HG02938 (cell line): ENCODE measurements around the gene ZNF385A.

Experiments used
- ATAC-seq: cut with Tn5 transposase; IDR thresholded peaks from one replicate; pipeline ENCODE4 v1.9.1; 2021; ENCODE audit warnings: mild to moderate bottlenecking, moderate library complexity; ENCODE audit not compliant: unreplicated experiment

Gene ZNF385A

GRCh38 chr12:54416687-54417603 lies 32.4 kb upstream of the ZNF385A start:
- ATAC-seq = no peak

- no peak for ATAC-seq
Observed at GRCh38 chr12:54415221-54415929, 30.8 kb upstream of the ZNF385A start.

DNA sequence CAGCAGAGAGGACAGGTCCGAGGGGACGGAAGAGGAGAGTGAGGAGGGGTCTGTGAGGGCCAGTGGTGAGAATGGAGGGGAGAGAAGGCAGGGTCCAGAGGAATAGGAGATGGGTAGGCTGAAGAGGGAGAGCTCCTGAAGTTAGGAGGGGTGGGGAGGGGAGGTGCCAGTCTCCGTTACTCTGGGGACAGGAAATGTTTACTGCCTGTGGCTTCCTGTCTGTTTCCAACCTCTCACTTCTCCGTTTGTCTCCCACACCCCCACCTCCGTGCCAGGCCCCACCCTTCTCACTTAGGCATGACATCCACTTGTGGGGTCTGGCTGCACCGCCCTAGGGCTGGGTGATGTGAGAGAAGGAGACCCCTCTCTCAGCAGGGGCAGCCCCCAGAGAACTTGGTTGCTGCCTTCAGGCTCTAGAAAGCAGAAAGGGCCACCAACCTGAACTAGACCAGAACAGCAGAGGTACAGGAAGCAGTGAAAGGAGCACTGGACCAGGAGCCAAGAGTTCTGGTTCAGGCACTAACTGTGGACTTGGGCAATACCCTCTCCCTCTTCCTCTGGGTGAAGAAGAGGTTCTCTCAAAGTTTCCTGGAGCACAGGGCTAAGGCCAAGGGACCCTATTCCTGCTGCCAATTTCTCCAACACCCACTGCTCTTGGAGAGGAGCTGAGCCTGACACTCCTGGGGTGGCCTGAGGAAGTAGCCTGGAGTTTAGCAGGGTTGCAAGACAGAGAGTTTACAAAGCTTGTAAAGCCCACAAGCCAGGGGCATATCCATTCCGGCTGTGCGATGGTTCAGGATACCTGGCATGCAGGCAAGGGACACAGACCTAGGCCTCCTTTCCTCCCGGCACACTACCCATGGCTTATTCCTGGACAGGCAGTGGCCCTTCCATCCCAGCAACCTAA lies 29.0 kb upstream of the ZNF385A start:
- ATAC-seq = no peak

DNA sequence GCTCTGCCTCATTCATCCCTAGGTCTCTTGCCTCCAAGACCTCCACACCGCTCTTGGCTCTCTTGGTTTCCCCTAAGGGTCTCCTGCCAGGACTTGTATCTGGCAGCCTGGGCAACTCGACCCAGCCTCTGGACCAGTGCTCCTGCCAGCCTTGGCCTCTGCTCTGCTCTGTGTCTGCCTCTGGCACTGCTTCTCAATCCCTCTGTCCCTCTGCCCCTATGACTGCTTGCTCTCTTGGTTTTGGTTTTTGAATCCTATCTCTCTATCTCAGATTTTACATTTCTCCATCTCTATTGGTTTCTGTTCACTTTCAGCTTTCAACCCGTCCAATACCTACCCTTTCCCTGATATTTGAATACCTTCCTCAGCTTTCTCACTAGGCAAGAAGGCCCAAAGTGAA lies 28.3 kb upstream of the ZNF385A start:
- ATAC-seq = no peak

DNA sequence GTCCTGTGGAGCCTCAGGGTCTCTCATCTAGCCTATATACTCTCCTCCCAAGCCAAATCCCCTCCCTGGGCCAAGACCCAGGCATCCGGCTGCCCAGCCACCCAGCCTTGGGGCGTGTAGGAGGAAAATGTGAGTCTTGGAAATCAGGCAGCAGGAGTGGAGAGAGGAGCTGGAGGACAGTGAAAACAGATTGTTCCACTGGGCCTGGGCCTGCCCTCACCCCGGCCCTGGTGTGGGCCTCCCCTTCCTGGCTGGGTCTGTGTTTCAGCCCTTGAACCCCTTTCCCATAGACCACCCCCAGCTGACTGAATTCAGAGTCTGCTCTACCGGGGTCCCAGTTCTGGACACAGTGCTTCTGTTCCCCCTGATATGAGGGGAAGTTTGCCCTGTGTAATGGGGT lies 27.8 kb upstream of the ZNF385A start:
- no peak for ATAC-seq

DNA sequence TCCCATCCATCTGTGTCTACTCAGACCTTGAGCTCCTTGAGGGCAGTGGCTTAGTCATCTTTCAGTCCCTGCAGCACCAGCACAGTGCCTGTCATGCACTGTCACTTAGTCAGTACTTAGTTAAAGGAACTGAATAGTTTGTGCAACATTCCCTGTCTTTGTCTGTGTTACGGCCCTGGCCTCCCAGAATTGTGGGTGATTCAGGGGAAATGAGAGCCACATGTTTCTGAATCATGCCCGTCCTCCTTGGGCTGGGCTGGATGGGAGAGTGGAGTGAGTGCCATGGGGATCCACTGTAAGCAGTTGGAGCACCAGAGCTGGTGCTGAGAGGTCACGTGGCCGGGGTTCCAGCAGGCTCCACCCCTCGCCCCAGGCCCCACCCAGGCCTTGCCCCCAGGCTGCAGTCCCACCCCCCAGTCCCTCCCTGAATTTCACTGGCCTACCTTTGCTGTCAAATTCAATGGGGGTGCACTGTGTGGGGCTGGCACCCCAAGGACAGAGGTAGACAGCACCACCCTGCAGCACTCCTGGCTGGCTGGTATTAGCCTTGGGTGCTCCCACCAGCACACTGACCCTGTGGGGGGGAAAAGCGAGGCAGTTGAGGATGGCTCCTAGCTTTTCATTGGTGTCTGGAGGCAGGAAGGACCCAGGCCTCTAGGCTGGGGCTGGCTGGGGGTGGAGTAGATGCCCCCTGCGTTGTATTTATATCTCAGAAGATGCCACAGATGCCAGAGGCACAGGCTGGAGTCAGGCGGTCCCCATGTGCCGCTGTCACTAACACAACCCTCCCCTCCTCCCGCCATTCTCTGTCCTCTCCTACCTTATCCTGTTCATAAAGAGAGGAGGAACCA lies 27.1 kb upstream of the ZNF385A start:
- ATAC-seq = no peak

GRCh38 chr12:54409267-54409666 lies 24.7 kb upstream of the ZNF385A start:
- ATAC-seq = no peak

- no peak for ATAC-seq
Observed at GRCh38 chr12:54407183-54407905, 22.8 kb upstream of the ZNF385A start.

DNA sequence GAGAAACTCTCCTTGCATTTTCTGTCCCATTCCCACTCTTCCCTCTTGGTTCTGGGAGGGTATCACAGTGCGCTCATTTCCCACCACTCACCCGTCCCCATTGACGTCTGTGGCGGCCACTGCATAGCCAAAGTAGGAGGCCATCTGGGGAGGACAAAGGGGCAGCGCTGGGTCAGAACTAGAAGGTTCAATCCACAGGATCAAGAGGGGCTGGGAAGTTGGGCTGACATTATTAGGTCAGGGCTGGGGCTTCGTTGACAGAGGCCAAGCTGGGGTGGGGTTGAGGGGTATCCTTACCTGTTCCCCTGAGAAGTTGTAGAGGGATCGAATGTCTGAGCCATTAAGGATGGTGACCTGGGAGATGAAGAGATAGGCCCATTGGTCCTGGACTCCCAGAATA lies 21.0 kb upstream of the ZNF385A start:
- ATAC-seq = no peak

DNA sequence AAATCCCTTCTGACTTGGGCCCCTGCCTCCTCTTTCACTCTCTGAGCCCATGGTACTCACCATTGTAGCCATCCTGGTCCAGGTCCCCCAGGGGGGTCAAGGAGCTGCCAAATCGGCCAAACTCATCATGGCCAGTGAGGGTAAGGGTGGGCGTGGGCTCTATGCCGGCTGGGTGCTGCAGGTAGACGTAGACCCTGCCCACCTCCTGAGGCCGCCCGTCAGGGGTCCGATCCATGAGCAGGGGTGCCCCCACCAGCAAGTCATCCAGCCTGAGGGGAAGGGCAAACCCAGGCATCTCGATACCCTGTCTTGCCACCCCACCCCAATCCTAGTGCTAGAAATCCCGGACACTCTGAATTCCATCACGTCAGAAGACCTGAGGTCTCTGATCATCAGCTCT lies 20.6 kb upstream of the ZNF385A start:
- ATAC-seq = no peak

GRCh38 chr12:54404061-54405004 lies 19.8 kb upstream of the ZNF385A start:
- ATAC-seq = no peak

DNA sequence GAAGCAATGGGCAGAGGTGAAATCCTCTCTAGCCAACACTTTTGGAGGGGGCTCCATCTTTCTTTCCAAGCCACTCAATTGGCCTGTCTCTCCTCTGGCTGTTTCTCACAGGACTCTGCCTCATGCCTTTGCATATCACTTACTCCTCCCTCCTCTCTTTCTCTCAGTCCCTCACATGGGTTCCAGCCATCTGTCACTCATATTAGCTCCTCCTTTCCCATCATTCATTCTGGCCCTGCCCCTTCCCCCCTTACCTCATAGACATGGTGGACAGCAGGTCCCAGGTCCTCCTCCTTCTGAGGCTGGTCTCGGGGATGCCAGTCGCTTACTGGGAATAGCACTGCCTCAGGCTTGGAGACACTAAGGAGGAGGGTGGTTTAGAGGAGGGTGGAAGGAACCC lies 16.6 kb upstream of the ZNF385A start:
- no peak for ATAC-seq

DNA sequence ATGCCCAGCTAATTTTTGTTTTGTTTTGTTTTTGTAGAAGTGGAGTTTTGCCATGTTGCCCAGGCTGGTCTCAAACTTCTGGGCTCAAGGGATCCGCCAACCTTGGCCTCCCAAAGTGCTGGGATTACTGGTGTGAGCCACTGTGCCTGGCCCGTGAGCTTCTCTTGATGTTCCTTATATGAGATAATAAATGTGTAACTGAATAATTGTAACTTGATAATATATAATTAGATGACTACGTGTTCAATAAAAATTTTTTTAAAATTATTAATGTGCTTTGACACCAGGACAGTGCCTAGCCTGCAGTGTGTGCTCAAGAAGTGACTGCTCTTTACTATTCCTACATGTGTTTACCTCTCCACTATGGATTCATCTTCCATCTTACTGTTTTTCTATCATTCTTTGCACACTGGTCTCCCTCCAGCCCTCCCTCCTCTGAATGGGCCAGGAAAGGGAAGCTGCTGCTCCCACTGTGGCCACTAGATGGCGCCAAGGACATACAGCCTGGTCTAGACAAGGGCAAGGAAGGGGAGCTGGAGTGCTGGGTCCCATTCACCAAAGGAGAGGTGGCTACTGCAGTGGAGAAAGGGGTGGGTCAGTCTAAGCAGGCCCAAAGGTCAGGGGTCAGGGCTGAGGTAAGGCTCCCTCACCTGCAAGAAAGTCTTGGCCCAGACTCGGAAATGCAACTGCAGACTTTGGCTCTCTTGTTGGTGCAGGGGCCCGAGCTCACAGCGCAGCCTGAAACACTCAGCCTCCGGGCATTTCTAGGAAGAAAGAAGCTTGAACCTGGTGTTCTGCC lies 14.7 kb upstream of the ZNF385A start:
- peak; percentile 88 for ATAC-seq

DNA sequence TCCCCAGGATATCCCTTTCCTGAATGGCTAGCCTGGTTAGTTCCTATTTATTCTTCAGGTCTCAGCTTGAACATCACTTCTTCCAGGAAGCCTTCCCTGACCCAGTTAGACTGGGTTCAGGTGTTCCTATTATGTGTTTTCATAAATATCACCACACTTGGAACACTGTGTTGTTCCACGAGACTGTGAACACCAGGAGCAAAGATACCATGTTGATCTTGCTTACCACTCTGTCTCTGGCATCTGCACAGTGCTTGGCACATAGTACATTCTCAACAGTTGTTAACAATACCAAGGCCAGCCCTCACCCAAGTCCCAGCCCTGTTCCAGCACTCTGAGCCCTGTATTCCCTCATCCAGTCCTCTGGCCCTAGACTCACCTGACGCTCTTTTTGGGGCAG lies 13.7 kb upstream of the ZNF385A start:
- no peak for ATAC-seq

- no peak for ATAC-seq
Observed at GRCh38 chr12:54397157-54397556, 12.6 kb upstream of the ZNF385A start.

- no peak for ATAC-seq
Observed at GRCh38 chr12:54395545-54395944, 11.0 kb upstream of the ZNF385A start.

DNA sequence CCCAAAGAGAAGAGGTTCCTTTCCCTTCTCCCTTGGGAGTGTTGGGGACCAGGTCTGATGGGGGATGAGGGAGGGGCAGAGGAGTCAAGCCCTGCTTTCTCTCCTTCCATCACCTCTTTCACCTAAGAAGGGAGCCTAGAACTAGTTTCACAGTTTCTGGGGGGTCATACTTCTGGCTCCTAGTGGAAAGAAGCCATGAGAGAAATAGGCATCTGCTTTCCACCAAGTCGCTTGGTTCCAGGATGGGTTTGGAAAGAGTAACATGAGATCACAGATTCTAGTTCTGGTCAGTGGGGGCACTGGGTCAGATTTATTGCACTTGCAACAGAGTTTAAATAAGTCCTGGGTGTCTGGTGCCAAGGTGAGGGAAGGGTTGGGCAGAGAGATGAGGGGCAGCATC lies 10.5 kb upstream of the ZNF385A start:
- ATAC-seq = no peak

GRCh38 chr12:54394281-54394719 lies 9.8 kb upstream of the ZNF385A start:
- ATAC-seq = no peak
